Kidney capillary endothelial cell (primary cell): ENCODE results near the gene C12orf76.
"Not testable (repeated sequence)": the region's sequence is repeated elsewhere in the genome, so short reads cannot be mapped to it uniquely, and the experiment has no call there.

ENCODE experiments used
- DNase-seq: peaks from one replicate; pipeline ENCODE4 v3.0.0-alpha.2; 2018; ENCODE audit warnings: low spot score

Gene C12orf76

GRCh38 chr12:110065540-110065939 lies 17.2 kb upstream of the C12orf76 start:
- no peak for DNase-seq

- no peak for DNase-seq
Observed at GRCh38 chr12:110062241-110062640, 13.9 kb upstream of the C12orf76 start.

- DNase-seq = no peak
Observed at GRCh38 chr12:110059651-110060000, 11.3 kb upstream of the C12orf76 start.

GRCh38 chr12:110058875-110059615 lies 10.7 kb upstream of the C12orf76 start:
- DNase-seq = no peak

GRCh38 chr12:110056643-110057042 lies 8.3 kb upstream of the C12orf76 start:
- not testable (repeated sequence) for DNase-seq

GRCh38 chr12:110055375-110056352 lies 7.3 kb upstream of the C12orf76 start:
- DNase-seq = peak; percentile 63

GRCh38 chr12:110050927-110051326 lies 2.6 kb upstream of the C12orf76 start:
- DNase-seq = no peak

- not testable (repeated sequence) for DNase-seq
Observed at GRCh38 chr12:110049666-110050065, 1.3 kb upstream of the C12orf76 start.

GRCh38 chr12:110049034-110049433 lies 712 bp upstream of the C12orf76 start:
- DNase-seq = not testable (repeated sequence)

- no peak for DNase-seq
Observed at GRCh38 chr12:110047297-110047940, 903 bp downstream of the C12orf76 start.

- DNase-seq = no peak
Observed at GRCh38 chr12:110046451-110047187, 1.7 kb downstream of the C12orf76 start.

GRCh38 chr12:110042264-110042663 lies 6.1 kb downstream of the C12orf76 start:
- DNase-seq = no peak

- peak; percentile 71 for DNase-seq
Observed at GRCh38 chr12:110039085-110039807, 9.1 kb downstream of the C12orf76 start.

- no peak for DNase-seq
Observed at GRCh38 chr12:110038741-110039084, 9.6 kb downstream of the C12orf76 start.

GRCh38 chr12:110037315-110037714 lies 11.0 kb downstream of the C12orf76 start:
- DNase-seq = no peak

GRCh38 chr12:110035534-110036104 lies 12.7 kb downstream of the C12orf76 start:
- no peak for DNase-seq

GRCh38 chr12:110033888-110034287 lies 14.4 kb downstream of the C12orf76 start:
- no peak for DNase-seq

GRCh38 chr12:110029290-110029815 lies 19.0 kb downstream of the C12orf76 start:
- DNase-seq = no peak

- no peak for DNase-seq
Observed at GRCh38 chr12:110028323-110028722, 20.0 kb downstream of the C12orf76 start.

GRCh38 chr12:110024051-110024450 lies 24.3 kb downstream of the C12orf76 start:
- no peak for DNase-seq
